Ascending aorta (tissue), 2 donors: ENCODE measurements around the gene TRIO. TPM values are rescaled to one million over a fixed set of nuclear protein-coding genes. Genes with fewer than 3 reads are reported as not detected.

Experiments
- DNase-seq, 2 donors: peaks; one replicate each; pipeline ENCODE4 v3.0.0-alpha.2; 2019; ENCODE audit warnings: low spot score in 2 of 2
- H3K27ac ChIP-seq, 2 donors: fragments of 200-600 bp; sonication (generic); one replicate each; pipeline ENCODE4 v1.5.1; 2016 to 2017; ENCODE audit warnings: mild to moderate bottlenecking in 1 of 2
- H3K27me3 ChIP-seq: fragments of 200-600 bp; sonication (generic); one replicate; pipeline ENCODE4 v1.5.1; 2017
- H3K36me3 ChIP-seq, 2 donors: fragments of 200-600 bp; sonication (generic); one replicate each; pipeline ENCODE4 v1.5.1; 2016
- H3K4me1 ChIP-seq, 2 donors: fragments of 200-600 bp; sonication (generic); one replicate each; pipeline ENCODE4 v1.5.1; 2016 to 2017; ENCODE audit warnings: mild to moderate bottlenecking in 1 of 2
- H3K4me3 ChIP-seq, 2 donors: fragments of 200-600 bp; sonication (generic); one replicate each; pipeline ENCODE4 v1.5.1; 2016 to 2017; ENCODE audit warnings: mild to moderate bottlenecking in 1 of 2
- H3K9me3 ChIP-seq, 2 donors: fragments of 200-600 bp; sonication (generic); one replicate each; pipeline ENCODE4 v1.5.1; 2016
- intact Hi-C: fragments of 100-400 bp; cut with DNase I; formaldehyde crosslinking; loops from one replicate; pipeline ENCODE4 v1.15.1; 2023
- total RNA-seq: library from RNA; depleted of rRNA; stranded (reverse); fragments of >200 nt; gene quantifications from one replicate; pipeline ENCODE4 v1.1.0, GENCODE V29; 2016
- TF ChIP-seq, protein P1 (sequence below), 3 experiments: fragments of 200-600 bp in 2 of 3; fragments of 450-650 bp in 1 of 3; sonication (generic) in 2 of 3; IDR thresholded peaks; one replicate each; pipeline ENCODE4 v1.5.1; 2016 to 2019; ENCODE audit warnings: antibody characterized with exemption in 3 of 3, mild to moderate bottlenecking in 1 of 3, moderate library complexity in 1 of 3

The TRIO gene
- total RNA-seq, 1 donor from 2014 or later, result 262 TPM

DNA sequence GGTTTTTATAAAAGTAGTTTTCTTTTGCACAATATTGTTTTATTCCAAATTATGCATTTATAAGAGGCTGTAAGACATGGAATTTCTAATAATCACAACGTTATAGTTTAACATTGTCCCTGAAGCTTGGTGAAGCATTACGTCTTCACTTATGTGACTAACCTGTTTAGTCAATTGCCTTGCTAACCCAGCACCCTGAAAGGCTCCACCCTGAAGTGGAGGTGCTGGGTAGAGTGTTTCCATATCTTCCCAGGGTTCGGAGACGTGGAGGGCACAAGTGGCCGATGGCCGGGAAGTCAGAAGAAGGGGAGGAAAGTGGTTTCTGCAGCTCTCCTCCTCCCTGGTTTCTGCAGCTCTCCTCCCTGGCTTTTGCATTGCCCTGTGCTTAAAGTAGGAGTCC, 83.4 kb downstream of the TRIO start:
- Histone ChIP-seq H3K4me3 (no peak overlapping the region), H3K9me3 (no peaks in the 10 kb centered on the region), H3K36me3 (no peaks in the 10 kb centered on the region), H3K27me3 (no peaks in the 10 kb centered on the region), H3K4me1 (peaks cover 0 to 3% of the 10 kb centered on the region in 2 donors), H3K27ac (no peak overlapping the region)
- DNase-seq, result no peak
- intact Hi-C loops, result no loop called here
- TF ChIP-seq, protein P1, sequence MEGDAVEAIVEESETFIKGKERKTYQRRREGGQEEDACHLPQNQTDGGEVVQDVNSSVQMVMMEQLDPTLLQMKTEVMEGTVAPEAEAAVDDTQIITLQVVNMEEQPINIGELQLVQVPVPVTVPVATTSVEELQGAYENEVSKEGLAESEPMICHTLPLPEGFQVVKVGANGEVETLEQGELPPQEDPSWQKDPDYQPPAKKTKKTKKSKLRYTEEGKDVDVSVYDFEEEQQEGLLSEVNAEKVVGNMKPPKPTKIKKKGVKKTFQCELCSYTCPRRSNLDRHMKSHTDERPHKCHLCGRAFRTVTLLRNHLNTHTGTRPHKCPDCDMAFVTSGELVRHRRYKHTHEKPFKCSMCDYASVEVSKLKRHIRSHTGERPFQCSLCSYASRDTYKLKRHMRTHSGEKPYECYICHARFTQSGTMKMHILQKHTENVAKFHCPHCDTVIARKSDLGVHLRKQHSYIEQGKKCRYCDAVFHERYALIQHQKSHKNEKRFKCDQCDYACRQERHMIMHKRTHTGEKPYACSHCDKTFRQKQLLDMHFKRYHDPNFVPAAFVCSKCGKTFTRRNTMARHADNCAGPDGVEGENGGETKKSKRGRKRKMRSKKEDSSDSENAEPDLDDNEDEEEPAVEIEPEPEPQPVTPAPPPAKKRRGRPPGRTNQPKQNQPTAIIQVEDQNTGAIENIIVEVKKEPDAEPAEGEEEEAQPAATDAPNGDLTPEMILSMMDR (IDR thresholded peaks at IDR 0.05), result no peak

DNA sequence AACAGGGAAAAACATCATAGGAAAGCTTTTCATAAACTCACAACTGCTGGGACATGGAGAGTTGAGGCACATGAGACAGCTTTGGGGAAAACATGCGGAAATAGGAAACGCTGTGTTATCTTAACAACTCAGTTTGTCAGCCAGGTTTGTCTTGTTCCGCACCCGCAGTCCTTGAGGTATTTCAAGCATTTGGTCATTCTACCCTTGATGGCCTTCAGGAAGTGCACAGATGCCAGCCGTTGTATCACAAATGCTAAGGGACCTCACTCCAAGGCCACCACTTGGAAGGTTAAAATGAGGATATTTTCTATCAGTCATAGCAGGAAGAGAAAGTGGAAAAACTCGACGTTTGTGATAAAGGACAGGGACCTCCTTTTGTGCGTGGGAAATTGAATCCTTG, 83.8 kb downstream of the TRIO start:
- H3K27me3 ChIP-seq, result no peaks in the 10 kb centered on the region
- H3K9me3 ChIP-seq, result no peaks in the 10 kb centered on the region
- TF ChIP-seq, protein P1 (IDR thresholded peaks at IDR 0.05), result no peak
- peaks cover 0 to 3% of the 10 kb centered on the region in 2 donors for H3K4me1 ChIP-seq
- no peak for DNase-seq
- intact Hi-C loops, result no loop called here
- no peak overlapping the region for H3K27ac ChIP-seq
- H3K36me3 ChIP-seq, result no peaks in the 10 kb centered on the region
- H3K4me3 ChIP-seq, result no peak overlapping the region

DNA sequence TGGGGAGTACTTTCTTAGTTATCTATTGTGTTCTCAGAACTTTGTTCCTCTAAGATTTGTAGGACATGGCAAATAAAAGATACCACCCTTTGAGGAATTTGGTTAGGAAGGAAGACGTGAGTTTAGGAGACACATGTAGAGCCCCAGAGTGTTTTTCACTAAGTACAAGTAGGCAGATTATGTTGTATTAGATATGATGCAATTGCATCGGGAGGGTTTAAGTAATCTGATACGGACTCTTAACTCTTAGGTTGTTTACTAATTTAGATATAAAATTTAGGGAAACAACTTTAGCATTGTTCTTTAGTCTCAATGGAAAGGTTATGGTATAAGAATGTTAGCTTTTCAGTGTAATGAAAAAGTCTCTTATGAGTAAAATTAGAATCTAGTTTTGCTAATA, 84.4 kb downstream of the TRIO start:
- intact Hi-C loops, result no loop called here
- H3K4me1 ChIP-seq, result peaks cover 0 to 3% of the 10 kb centered on the region in 2 donors
- H3K4me3 ChIP-seq, result no peak overlapping the region
- no peaks in the 10 kb centered on the region for H3K27me3 ChIP-seq
- DNase-seq, result no peak
- H3K36me3 ChIP-seq, result no peaks in the 10 kb centered on the region
- H3K9me3 ChIP-seq, result no peaks in the 10 kb centered on the region
- TF ChIP-seq, protein P1 (IDR thresholded peaks at IDR 0.05), result no peak
- H3K27ac ChIP-seq, result no peak overlapping the region

DNA sequence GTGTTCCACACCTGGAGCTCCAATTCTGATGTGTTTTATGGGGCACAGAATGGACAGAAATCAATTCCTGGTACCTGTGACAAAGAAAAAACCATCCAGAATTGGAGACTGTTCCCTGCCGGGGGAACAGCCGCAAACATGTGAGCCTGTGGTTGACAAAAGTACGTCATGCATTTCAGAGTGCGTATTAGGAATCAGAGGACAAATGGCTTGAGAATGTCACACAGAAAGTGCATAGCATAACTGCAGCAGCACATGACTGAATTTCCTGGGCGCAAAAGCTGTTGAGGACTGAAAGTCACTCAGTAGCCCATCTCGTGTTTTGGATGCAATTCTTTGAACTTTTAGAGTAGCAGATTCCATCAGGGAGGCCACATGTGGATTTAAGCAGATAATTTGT, 85.1 kb downstream of the TRIO start:
- intact Hi-C loops, result no loop called here
- no peak overlapping the region for H3K4me3 ChIP-seq
- H3K27me3 ChIP-seq, result no peaks in the 10 kb centered on the region
- TF ChIP-seq, protein P1 (IDR thresholded peaks at IDR 0.05), result no peak
- no peaks in the 10 kb centered on the region for H3K36me3 ChIP-seq
- no peak overlapping the region for H3K27ac ChIP-seq
- no peaks in the 10 kb centered on the region for H3K9me3 ChIP-seq
- peaks cover 0 to 3% of the 10 kb centered on the region in 2 donors for H3K4me1 ChIP-seq
- no peak for DNase-seq

DNA sequence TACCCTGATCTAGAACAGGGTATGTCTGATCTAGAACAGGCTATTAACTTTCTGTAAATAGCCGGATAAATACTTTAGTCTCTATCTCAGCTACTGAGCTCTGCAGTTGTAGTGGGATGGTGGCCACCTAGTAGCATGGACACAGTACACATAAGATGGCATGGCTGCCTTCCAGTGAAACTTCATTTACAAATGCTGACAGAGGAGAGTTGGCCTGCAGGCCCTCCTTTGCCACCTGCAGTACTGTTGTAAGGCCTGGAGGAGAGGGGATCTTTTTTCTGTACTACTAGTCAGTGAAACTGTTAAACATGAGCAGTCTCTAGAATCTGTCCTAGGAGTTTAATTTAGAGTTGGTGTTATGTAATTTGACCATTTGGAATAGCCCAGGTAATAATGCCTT, 86.0 kb downstream of the TRIO start:
- Histone ChIP-seq H3K9me3 (no peaks in the 10 kb centered on the region), H3K4me3 (no peak overlapping the region), H3K27me3 (no peaks in the 10 kb centered on the region), H3K27ac (no peak overlapping the region), H3K36me3 (no peaks in the 10 kb centered on the region), H3K4me1 (peaks cover 0 to 3% of the 10 kb centered on the region in 2 donors)
- TF ChIP-seq, protein P1 (IDR thresholded peaks at IDR 0.05), result no peak
- intact Hi-C loops, result no loop called here
- no peak for DNase-seq

DNA sequence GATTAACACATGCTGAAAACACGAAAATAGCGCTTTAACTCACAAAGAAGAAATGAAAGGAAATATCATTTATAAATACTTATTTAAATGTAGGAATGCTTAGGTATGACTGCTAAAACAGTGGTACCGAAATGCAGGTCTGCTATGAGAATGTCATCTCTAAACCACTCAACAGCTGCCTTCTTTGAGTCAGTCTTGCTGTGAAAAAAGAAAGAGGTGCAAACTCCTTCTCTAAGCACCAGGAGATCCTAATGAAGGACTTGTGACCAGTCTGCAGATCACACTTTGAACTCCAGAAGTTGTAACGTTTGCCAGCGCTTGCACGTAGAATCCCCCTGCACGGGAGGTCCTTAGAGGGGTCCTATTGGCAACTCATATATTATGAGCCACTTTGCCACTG, 86.6 kb downstream of the TRIO start:
- intact Hi-C loops, result no loop called here
- DNase-seq, result no peak
- peaks cover 0 to 3% of the 10 kb centered on the region in 2 donors for H3K4me1 ChIP-seq
- TF ChIP-seq, protein P1 (IDR thresholded peaks at IDR 0.05), result no peak
- H3K27ac ChIP-seq, result no peak overlapping the region
- H3K27me3 ChIP-seq, result no peaks in the 10 kb centered on the region
- H3K4me3 ChIP-seq, result no peak overlapping the region
- H3K9me3 ChIP-seq, result no peaks in the 10 kb centered on the region
- H3K36me3 ChIP-seq, result no peaks in the 10 kb centered on the region
